HCT116 (cell line): ENCODE measurements around the gene CNBD2.

Experiments
- CTCF ChIP-seq, 3 experiments: fragments of 200-600 bp in 1 of 3; sonication (generic) in 1 of 3; IDR thresholded peaks in 2 of 3; conservative IDR thresholded peaks in 1 of 3; 2 replicates each; pipeline ENCODE4 v1.5.1; 2012 to 2017; ENCODE audit warnings: low read depth in 2 of 3, low read length in 2 of 3, antibody characterized with exemption in 1 of 3, borderline replicate concordance in 1 of 3, control low read depth in 1 of 3, mild to moderate bottlenecking in 1 of 3, mixed read lengths in 1 of 3, mixed run types in 1 of 3, moderate library complexity in 1 of 3; ENCODE audit not compliant: insufficient read depth in 1 of 3
- EGR1 ChIP-seq: IDR thresholded peaks from 2 replicates; pipeline ENCODE4 v1.6.1; 2012; ENCODE audit warnings: low read depth
- EZH2 ChIP-seq: fragments of 200-600 bp; sonication (generic); IDR thresholded peaks from 2 replicates; pipeline ENCODE4 v1.6.1; 2017; ENCODE audit warnings: antibody characterized with exemption, mixed run types
- EZH2phosphoT487 ChIP-seq: fragments of 200-600 bp; IDR thresholded peaks from 2 replicates; pipeline ENCODE4 v1.6.1; 2018; ENCODE audit warnings: antibody characterized with exemption, borderline replicate concordance
- MAX ChIP-seq: IDR thresholded peaks from 2 replicates; pipeline ENCODE4 v1.6.1; 2012
- POLR2A ChIP-seq: IDR thresholded peaks from 2 replicates; pipeline ENCODE4 v1.7.0; 2011; ENCODE audit warnings: borderline replicate concordance; ENCODE audit not compliant: insufficient read depth, insufficient read length; ENCODE audit errors: extremely low read depth
- POLR2AphosphoS5 ChIP-seq: IDR thresholded peaks from 2 replicates; pipeline ENCODE4 v1.6.1; 2011; ENCODE audit warnings: mild to moderate bottlenecking, low read depth, low read length, moderate library complexity
- RAD21 ChIP-seq: IDR thresholded peaks from 2 replicates; pipeline ENCODE4 v1.6.1; 2012; ENCODE audit warnings: low read depth, mild to moderate bottlenecking
- SP1 ChIP-seq: IDR thresholded peaks from 2 replicates; pipeline ENCODE4 v1.6.1; 2012; ENCODE audit warnings: low read depth
- TCF7L2 ChIP-seq: IDR thresholded peaks from 2 replicates; pipeline ENCODE4 v1.7.0; 2011; ENCODE audit warnings: borderline replicate concordance, inconsistent platforms; ENCODE audit not compliant: insufficient read depth, insufficient read length; ENCODE audit errors: extremely low read depth
- YY1 ChIP-seq: IDR thresholded peaks from 2 replicates; pipeline ENCODE4 v1.6.1; 2011; ENCODE audit warnings: low read length, low read depth, moderate library complexity, mild to moderate bottlenecking; ENCODE audit not compliant: insufficient replicate concordance; ENCODE audit errors: extremely low read depth
- ZNF274 ChIP-seq: fragments of 200-500 bp; sonication (Bioruptor generic); IDR thresholded peaks from 2 replicates; pipeline ENCODE4 v1.6.1; 2014; ENCODE audit warnings: mild to moderate bottlenecking, low read depth, low read length, inconsistent platforms

- TF ChIP-seq CTCF (IDR thresholded peaks at IDR 0.05 in 2 of 3, conservative IDR thresholded peaks at IDR 0.05 in 1 of 3; ENCODE audit: borderline replicate concordance in 1 of 3, insufficient read depth in 1 of 3, low read depth in 2 of 3, low read length in 2 of 3) (no peak), POLR2AphosphoS5 (no peak), MAX (no peak), POLR2A (no peak), EZH2 (no peak), YY1 (no peak), ZNF274 (no peak), EZH2phosphoT487 (no peak), RAD21 (no peak), EGR1 (no peak), TCF7L2 (no peak), SP1 (no peak)
Measured at GRCh38 chr20:35956616-35957015, 11.8 kb upstream of the CNBD2 start.
